ENCODE measurements around the gene RYR2. TPM values are rescaled to one million over a fixed set of nuclear protein-coding genes. Genes with fewer than 3 reads are reported as not detected.

The RYR2 gene
- total RNA-seq, 1 experiment from 2014 or later: 0.03 TPM

DNA sequence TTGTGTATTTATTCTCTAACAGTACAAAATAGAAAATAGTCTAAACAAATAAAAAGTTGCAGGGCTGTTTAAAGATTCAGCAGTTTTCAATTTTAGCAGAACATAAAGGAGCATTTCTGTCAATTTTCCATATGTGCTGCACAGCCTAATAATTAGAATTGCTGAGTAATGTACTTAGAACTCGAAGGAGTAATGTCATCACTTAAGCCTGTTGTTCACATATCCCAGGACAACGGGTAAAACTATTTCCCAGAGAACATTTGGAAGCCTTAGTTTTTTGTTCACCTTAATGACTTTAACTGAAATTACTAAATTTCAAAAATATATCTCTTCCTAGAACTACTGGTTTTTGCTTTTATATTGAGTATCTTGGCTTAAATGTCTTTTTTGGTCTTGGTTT lies 767.1 kb downstream of the RYR2 start:
- in situ Hi-C loops (cut with HindIII; ENCODE audit: low pct_unique_long_range_greater_than_20kb, low sequenced_read_pairs): no loop called here

GRCh38 chr1:237811633-237812032 lies 769.6 kb downstream of the RYR2 start:
- Histone ChIP-seq H3K36me3 (ENCODE audit: control insufficient read depth, insufficient read depth, low read length) (no peaks in the 10 kb centered on the region), H3K9me3 (ENCODE audit: control insufficient read depth, insufficient read depth, low read depth, low read length) (no peaks in the 10 kb centered on the region), H3K27me3 (ENCODE audit: control insufficient read depth, insufficient read depth, low read length) (no peaks in the 10 kb centered on the region; the same call in 1 of the 2 replicates), H3K4me3 (ENCODE audit: low read depth in 2 of 2, low read length in 2 of 2) (no peak overlapping the region), H3K4me1 (ENCODE audit: control insufficient read depth, insufficient read depth, low read length) (no peaks in the 10 kb centered on the region), H3K27ac (ENCODE audit: low read length) (no peak overlapping the region)
- no TSS peak for BruUV-seq (replicated peaks)
- no peak for ATAC-seq
- intact Hi-C loops (cut with micrococcal nuclease; ENCODE audit: unreplicated experiment): no loop called here
- ChIA-PET CTCF (no interaction called here), POLR2A (no interaction called here)
- no peak for TF ChIP-seq REST (IDR thresholded peaks at IDR 0.05; ENCODE audit: insufficient read depth in 1 of 2, low read depth in 2 of 2, low read length in 1 of 2)
- no peak for TF ChIP-seq TCF7L2 (IDR thresholded peaks at IDR 0.05; ENCODE audit: low read depth, low read length)
- TF ChIP-seq SIN3A (IDR thresholded peaks at IDR 0.05; ENCODE audit: borderline replicate concordance, insufficient read depth, low read depth, low read length): no peak
- TF ChIP-seq POLR2AphosphoS5 (IDR thresholded peaks at IDR 0.05; ENCODE audit: low read depth, low read length): no peak
- TF ChIP-seq, protein P1, sequence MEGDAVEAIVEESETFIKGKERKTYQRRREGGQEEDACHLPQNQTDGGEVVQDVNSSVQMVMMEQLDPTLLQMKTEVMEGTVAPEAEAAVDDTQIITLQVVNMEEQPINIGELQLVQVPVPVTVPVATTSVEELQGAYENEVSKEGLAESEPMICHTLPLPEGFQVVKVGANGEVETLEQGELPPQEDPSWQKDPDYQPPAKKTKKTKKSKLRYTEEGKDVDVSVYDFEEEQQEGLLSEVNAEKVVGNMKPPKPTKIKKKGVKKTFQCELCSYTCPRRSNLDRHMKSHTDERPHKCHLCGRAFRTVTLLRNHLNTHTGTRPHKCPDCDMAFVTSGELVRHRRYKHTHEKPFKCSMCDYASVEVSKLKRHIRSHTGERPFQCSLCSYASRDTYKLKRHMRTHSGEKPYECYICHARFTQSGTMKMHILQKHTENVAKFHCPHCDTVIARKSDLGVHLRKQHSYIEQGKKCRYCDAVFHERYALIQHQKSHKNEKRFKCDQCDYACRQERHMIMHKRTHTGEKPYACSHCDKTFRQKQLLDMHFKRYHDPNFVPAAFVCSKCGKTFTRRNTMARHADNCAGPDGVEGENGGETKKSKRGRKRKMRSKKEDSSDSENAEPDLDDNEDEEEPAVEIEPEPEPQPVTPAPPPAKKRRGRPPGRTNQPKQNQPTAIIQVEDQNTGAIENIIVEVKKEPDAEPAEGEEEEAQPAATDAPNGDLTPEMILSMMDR (IDR thresholded peaks at IDR 0.05): no peak
- in situ Hi-C loops (cut with HindIII; ENCODE audit: low pct_unique_long_range_greater_than_20kb, low sequenced_read_pairs): no loop called here
- no peak for DNase-seq (ENCODE audit: low read depth, low spot score)

More for the DNA sequence above, 767.1 kb downstream of the RYR2 start:
- DNase-seq (ENCODE audit: low read depth, low spot score): no peak
- no peaks in the 10 kb centered on the region for H3K9me3 ChIP-seq (ENCODE audit: control insufficient read depth, insufficient read depth, low read depth, low read length)
- no peak for ATAC-seq
- no peaks in the 10 kb centered on the region; the same call in 1 of the 2 replicates for H3K27me3 ChIP-seq (ENCODE audit: control insufficient read depth, insufficient read depth, low read length)
- no peaks in the 10 kb centered on the region for H3K36me3 ChIP-seq (ENCODE audit: control insufficient read depth, insufficient read depth, low read length)
- ChIA-PET POLR2A (no interaction called here), CTCF (no interaction called here)
- BruUV-seq (replicated peaks): no TSS peak
- TF ChIP-seq, protein P1 (IDR thresholded peaks at IDR 0.05): no peak
- intact Hi-C loops (cut with micrococcal nuclease; ENCODE audit: unreplicated experiment): loop anchor here (5.0 kb wide), 1 partner anchor 132 kb away; no protein-coding TSS in a partner anchor
- H3K27ac ChIP-seq (ENCODE audit: low read length): no peak overlapping the region
- no peak overlapping the region for H3K4me3 ChIP-seq (ENCODE audit: low read depth in 2 of 2, low read length in 2 of 2)
- H3K4me1 ChIP-seq (ENCODE audit: control insufficient read depth, insufficient read depth, low read length): no peaks in the 10 kb centered on the region

- CTCF ChIA-PET: no interaction called here
- no TSS peak for BruUV-seq (replicated peaks)
These were observed 770.1 kb downstream of the RYR2 start for GRCh38 chr1:237812061-237812460.

More at GRCh38 chr1:237812061-237812460, 770.1 kb downstream of the RYR2 start:
- no peak for DNase-seq (ENCODE audit: low read depth, low spot score)
- intact Hi-C loops (cut with micrococcal nuclease; ENCODE audit: unreplicated experiment): no loop called here
- Histone ChIP-seq H3K9me3 (ENCODE audit: control insufficient read depth, insufficient read depth, low read depth, low read length) (no peaks in the 10 kb centered on the region), H3K4me3 (ENCODE audit: low read depth in 2 of 2, low read length in 2 of 2) (no peak overlapping the region), H3K27ac (ENCODE audit: low read length) (no peak overlapping the region), H3K27me3 (ENCODE audit: control insufficient read depth, insufficient read depth, low read length) (no peaks in the 10 kb centered on the region; the same call in 1 of the 2 replicates), H3K4me1 (ENCODE audit: control insufficient read depth, insufficient read depth, low read length) (no peaks in the 10 kb centered on the region), H3K36me3 (ENCODE audit: control insufficient read depth, insufficient read depth, low read length) (no peaks in the 10 kb centered on the region)
- in situ Hi-C loops (cut with HindIII; ENCODE audit: low pct_unique_long_range_greater_than_20kb, low sequenced_read_pairs): no loop called here
- POLR2A ChIA-PET: no interaction called here
- ATAC-seq: no peak
- TF ChIP-seq TCF7L2 (IDR thresholded peaks at IDR 0.05; ENCODE audit: low read depth, low read length) (no peak), SIN3A (IDR thresholded peaks at IDR 0.05; ENCODE audit: borderline replicate concordance, insufficient read depth, low read depth, low read length) (no peak), REST (IDR thresholded peaks at IDR 0.05; ENCODE audit: insufficient read depth in 1 of 2, low read depth in 2 of 2, low read length in 1 of 2) (no peak)
- TF ChIP-seq, protein P1 (IDR thresholded peaks at IDR 0.05): no peak

Measured in Panc1 (cell line).